ENCODE results near the gene FZD10. TPM values are rescaled to one million over a fixed set of nuclear protein-coding genes. Genes with fewer than 3 reads are reported as not detected.

Gene FZD10, protein sequence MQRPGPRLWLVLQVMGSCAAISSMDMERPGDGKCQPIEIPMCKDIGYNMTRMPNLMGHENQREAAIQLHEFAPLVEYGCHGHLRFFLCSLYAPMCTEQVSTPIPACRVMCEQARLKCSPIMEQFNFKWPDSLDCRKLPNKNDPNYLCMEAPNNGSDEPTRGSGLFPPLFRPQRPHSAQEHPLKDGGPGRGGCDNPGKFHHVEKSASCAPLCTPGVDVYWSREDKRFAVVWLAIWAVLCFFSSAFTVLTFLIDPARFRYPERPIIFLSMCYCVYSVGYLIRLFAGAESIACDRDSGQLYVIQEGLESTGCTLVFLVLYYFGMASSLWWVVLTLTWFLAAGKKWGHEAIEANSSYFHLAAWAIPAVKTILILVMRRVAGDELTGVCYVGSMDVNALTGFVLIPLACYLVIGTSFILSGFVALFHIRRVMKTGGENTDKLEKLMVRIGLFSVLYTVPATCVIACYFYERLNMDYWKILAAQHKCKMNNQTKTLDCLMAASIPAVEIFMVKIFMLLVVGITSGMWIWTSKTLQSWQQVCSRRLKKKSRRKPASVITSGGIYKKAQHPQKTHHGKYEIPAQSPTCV
- total RNA-seq (not detected), polyA plus RNA-seq (not detected), total RNA-seq (not detected)

DNA sequence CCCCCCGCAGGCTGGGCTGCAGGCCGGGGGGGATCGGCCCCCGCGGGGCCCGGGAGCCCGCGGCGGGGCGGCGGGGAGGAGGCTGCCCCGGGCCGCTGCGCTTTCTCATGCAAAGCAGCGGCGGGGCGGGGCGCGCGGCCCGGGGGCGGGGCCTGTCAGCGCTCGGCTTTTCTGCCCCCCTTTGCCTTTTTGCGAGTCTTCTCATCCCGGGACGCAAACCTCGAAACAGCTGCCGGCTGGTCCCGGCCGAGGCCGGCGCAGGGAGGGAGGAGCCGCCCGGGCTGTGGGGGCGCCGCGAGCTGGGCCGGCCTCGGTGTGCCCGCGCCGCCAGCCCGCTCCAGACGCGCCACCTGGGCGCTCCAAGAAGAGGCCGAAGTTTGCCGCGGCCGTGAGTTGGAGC is at the start of gene FZD10:
TSS of gene FZD10 (plus strand) at position 198 of the 400 bp plus-strand sequence. CDS start 479 bp downstream, outside the sequence.
- Histone ChIP-seq H3K4me3 (ENCODE audit: low read length) (no peak within 1 kb of the TSS), H3K27me3 (ENCODE audit: control insufficient read depth in 2 of 2, insufficient read depth in 2 of 2, low read length in 2 of 2) (peaks cover 0 to 10% of the 10 kb centered on the region in 2 donors), H3K27ac (ENCODE audit: low read depth, low read length) (no peak within 1 kb of the TSS), H3K36me3 (ENCODE audit: control insufficient read depth in 2 of 3, insufficient read depth in 3 of 3, low read length in 3 of 3) (no peaks in the 10 kb centered on the region), H3K9me3 (ENCODE audit: control insufficient read depth in 2 of 3, low read length in 3 of 3) (no peaks in the 10 kb centered on the region), H3K4me1 (ENCODE audit: control insufficient read depth in 2 of 2, insufficient read depth in 2 of 2, low read length in 2 of 2) (no peaks in the 10 kb centered on the region)
- ChIA-PET CTCF (no interaction called here), POLR2A (no interaction called here)
- H3K27ac Mint-ChIP-seq = peak within 1 kb of the TSS in 1 of 9 donors; percentile 71
- peaks cover 0 to 3% (median 0%) of the 10 kb centered on the region in 11 donors for H3K9me3 Mint-ChIP-seq
- H3K27me3 Mint-ChIP-seq = peaks cover 38 to 47% (median 43%) of the 10 kb centered on the region in 5 donors
- ATAC-seq (no peak), DNase-seq (peak in 1 of 9 donors; percentile 5)
- intact Hi-C loops (cut with micrococcal nuclease) = no loop called here
- peaks cover 0 to 2% (median 0%) of the 10 kb centered on the region in 5 donors for H3K36me3 Mint-ChIP-seq
- H3K4me1 Mint-ChIP-seq = peaks cover 2 to 13% (median 5%) of the 10 kb centered on the region in 7 donors
- H3K4me3 Mint-ChIP-seq = peak within 1 kb of the TSS; percentile 40 to 87 (median 69)

DNA sequence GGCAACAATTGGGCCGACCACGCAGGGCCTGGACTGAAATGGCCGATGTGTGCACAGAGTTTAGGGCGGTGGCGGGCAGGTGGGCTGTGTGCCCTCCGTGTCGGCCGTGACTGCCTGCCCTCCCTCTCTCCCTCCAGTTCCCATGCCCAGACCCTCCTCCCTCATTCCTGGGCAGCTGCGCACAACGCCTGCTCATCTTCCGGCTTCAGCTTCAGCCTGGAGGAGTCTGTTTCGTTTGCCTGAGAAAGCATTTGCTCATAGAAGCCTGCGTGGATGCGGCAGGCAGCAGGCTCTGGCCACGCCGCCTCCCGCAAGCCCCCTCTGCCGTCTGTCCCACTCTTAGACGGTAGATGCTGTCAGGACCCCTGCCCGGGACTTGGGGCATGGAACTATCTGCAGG is 47.3 kb upstream of the FZD10 start:
- no peak for ATAC-seq
- DNase-seq = no peak
- Mint-ChIP-seq H3K4me1 (no peaks in the 10 kb centered on the region), H3K4me3 (no peak overlapping the region), H3K27me3 (peaks cover 0 to 43% (median 22%) of the 10 kb centered on the region in 5 donors), H3K27ac (no peak overlapping the region), H3K36me3 (peaks cover 0 to 5% (median 4%) of the 10 kb centered on the region in 5 donors), H3K9me3 (peaks cover 0 to 12% (median 2%) of the 10 kb centered on the region in 11 donors)
- H3K4me1 ChIP-seq (ENCODE audit: control insufficient read depth in 2 of 2, insufficient read depth in 2 of 2, low read length in 2 of 2) = no peaks in the 10 kb centered on the region
- ChIA-PET POLR2A (no interaction called here), CTCF (no interaction called here)
- no peaks in the 10 kb centered on the region for H3K36me3 ChIP-seq (ENCODE audit: control insufficient read depth in 2 of 3, insufficient read depth in 3 of 3, low read length in 3 of 3)
- H3K9me3 ChIP-seq (ENCODE audit: control insufficient read depth in 2 of 3, low read length in 3 of 3) = no peaks in the 10 kb centered on the region
- no peaks in the 10 kb centered on the region for H3K27me3 ChIP-seq (ENCODE audit: control insufficient read depth in 2 of 2, insufficient read depth in 2 of 2, low read length in 2 of 2)
- no peak overlapping the region for H3K27ac ChIP-seq (ENCODE audit: low read depth, low read length)
- intact Hi-C loops (cut with micrococcal nuclease) = no loop called here
- H3K4me3 ChIP-seq (ENCODE audit: low read length) = no peak overlapping the region

DNA sequence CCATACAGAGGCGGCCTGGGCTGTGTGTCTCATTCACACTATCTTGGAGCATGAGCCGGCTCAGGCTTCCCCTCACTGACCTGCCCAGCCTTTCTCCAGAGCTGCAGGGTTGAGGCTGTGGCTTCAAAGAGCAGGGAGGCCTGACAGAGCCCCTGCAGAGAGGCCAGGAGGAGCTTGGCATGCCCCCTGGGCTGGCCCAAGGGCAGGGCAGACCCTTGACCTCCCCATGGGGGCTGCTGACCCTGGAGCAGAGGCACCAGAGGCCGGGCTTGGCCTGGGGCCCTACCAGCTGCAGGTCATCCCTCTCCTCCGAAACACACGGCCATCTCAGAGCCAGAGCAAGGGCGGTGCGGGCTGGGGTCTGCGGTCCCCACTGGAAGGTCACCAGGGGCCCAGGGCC is 46.6 kb upstream of the FZD10 start:
- peaks cover 0 to 45% (median 19%) of the 10 kb centered on the region in 5 donors for H3K27me3 Mint-ChIP-seq
- ChIA-PET CTCF (no interaction called here), POLR2A (no interaction called here)
- H3K4me1 Mint-ChIP-seq = no peaks in the 10 kb centered on the region
- Histone ChIP-seq H3K4me3 (ENCODE audit: low read length) (no peak overlapping the region), H3K9me3 (ENCODE audit: control insufficient read depth in 2 of 3, low read length in 3 of 3) (no peaks in the 10 kb centered on the region), H3K27ac (ENCODE audit: low read depth, low read length) (no peak overlapping the region), H3K36me3 (ENCODE audit: control insufficient read depth in 2 of 3, insufficient read depth in 3 of 3, low read length in 3 of 3) (no peaks in the 10 kb centered on the region), H3K4me1 (ENCODE audit: control insufficient read depth in 2 of 2, insufficient read depth in 2 of 2, low read length in 2 of 2) (no peaks in the 10 kb centered on the region), H3K27me3 (ENCODE audit: control insufficient read depth in 2 of 2, insufficient read depth in 2 of 2, low read length in 2 of 2) (no peaks in the 10 kb centered on the region)
- H3K36me3 Mint-ChIP-seq = no peaks in the 10 kb centered on the region
- no peak for ATAC-seq
- peaks cover 0 to 5% (median 0%) of the 10 kb centered on the region in 11 donors for H3K9me3 Mint-ChIP-seq
- no peak overlapping the region for H3K27ac Mint-ChIP-seq
- intact Hi-C loops (cut with micrococcal nuclease) = no loop called here
- no peak for DNase-seq
- H3K4me3 Mint-ChIP-seq = no peak overlapping the region

DNA sequence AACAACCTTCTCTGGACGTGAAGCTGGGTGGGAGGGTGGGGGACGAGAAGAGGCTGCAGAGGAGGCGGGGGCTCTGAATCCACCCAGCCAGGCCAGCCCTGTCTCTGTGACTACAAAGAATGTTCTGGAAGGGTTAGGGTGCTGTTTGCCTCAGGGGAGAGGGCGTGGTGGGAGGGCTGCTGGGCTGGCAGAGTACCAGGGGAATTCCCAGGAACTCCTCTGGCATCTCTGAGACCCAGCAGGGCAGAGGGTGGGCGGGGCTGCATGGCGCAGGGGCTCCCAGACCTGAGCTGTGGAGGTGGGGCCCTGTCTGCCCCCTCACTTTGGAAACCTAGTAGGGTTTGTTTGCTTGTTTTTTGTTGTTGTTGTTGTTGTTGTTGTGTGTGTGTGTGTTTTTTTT is 45.5 kb upstream of the FZD10 start:
- no peak for DNase-seq
- no peak overlapping the region for H3K27ac ChIP-seq (ENCODE audit: low read depth, low read length)
- intact Hi-C loops (cut with micrococcal nuclease) = no loop called here
- no peak overlapping the region for H3K4me3 ChIP-seq (ENCODE audit: low read length)
- H3K36me3 Mint-ChIP-seq = no peaks in the 10 kb centered on the region
- H3K4me1 Mint-ChIP-seq = no peaks in the 10 kb centered on the region
- H3K27me3 ChIP-seq (ENCODE audit: control insufficient read depth in 2 of 2, insufficient read depth in 2 of 2, low read length in 2 of 2) = no peaks in the 10 kb centered on the region
- no peaks in the 10 kb centered on the region for H3K9me3 Mint-ChIP-seq
- H3K9me3 ChIP-seq (ENCODE audit: control insufficient read depth in 2 of 3, low read length in 3 of 3) = no peaks in the 10 kb centered on the region
- H3K36me3 ChIP-seq (ENCODE audit: control insufficient read depth in 2 of 3, insufficient read depth in 3 of 3, low read length in 3 of 3) = no peaks in the 10 kb centered on the region
- H3K4me3 Mint-ChIP-seq = no peak overlapping the region
- CTCF ChIA-PET = no interaction called here
- H3K27me3 Mint-ChIP-seq = peaks cover 3 to 55% (median 20%) of the 10 kb centered on the region in 5 donors
- POLR2A ChIA-PET = no interaction called here
- no peak overlapping the region for H3K27ac Mint-ChIP-seq
- ATAC-seq = no peak
- H3K4me1 ChIP-seq (ENCODE audit: control insufficient read depth in 2 of 2, insufficient read depth in 2 of 2, low read length in 2 of 2) = no peaks in the 10 kb centered on the region

DNA sequence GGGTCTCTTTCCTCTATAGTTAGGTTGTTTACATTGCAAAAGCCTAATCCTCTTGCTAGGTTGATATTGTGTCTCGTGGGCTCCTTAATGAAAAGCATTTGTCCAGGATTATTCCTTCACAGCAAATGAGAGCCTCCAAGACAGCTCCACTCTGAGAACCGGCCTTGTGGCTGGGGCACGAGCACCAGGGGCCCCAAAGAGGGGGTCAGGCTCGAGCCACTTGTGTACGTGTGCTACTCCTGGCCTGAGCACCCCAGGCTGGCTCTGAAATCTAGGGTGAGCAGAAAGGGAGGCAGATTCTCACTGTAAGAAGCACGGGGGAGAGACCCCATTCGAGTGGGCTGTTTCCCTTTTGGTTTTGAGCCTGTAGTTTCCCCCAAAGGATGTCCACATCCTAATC is 45.0 kb upstream of the FZD10 start:
- Mint-ChIP-seq H3K27ac (no peak overlapping the region), H3K4me3 (no peak overlapping the region), H3K27me3 (peaks cover 3 to 51% (median 16%) of the 10 kb centered on the region in 5 donors), H3K36me3 (no peaks in the 10 kb centered on the region), H3K9me3 (no peaks in the 10 kb centered on the region), H3K4me1 (no peaks in the 10 kb centered on the region)
- CTCF ChIA-PET = no interaction called here
- DNase-seq = no peak
- Histone ChIP-seq H3K4me1 (ENCODE audit: control insufficient read depth in 2 of 2, insufficient read depth in 2 of 2, low read length in 2 of 2) (no peaks in the 10 kb centered on the region), H3K27ac (ENCODE audit: low read depth, low read length) (no peak overlapping the region), H3K9me3 (ENCODE audit: control insufficient read depth in 2 of 3, low read length in 3 of 3) (no peaks in the 10 kb centered on the region), H3K27me3 (ENCODE audit: control insufficient read depth in 2 of 2, insufficient read depth in 2 of 2, low read length in 2 of 2) (no peaks in the 10 kb centered on the region), H3K4me3 (ENCODE audit: low read length) (no peak overlapping the region), H3K36me3 (ENCODE audit: control insufficient read depth in 2 of 3, insufficient read depth in 3 of 3, low read length in 3 of 3) (no peaks in the 10 kb centered on the region)
- intact Hi-C loops (cut with micrococcal nuclease) = no loop called here
- POLR2A ChIA-PET = no interaction called here
- ATAC-seq = no peak

DNA sequence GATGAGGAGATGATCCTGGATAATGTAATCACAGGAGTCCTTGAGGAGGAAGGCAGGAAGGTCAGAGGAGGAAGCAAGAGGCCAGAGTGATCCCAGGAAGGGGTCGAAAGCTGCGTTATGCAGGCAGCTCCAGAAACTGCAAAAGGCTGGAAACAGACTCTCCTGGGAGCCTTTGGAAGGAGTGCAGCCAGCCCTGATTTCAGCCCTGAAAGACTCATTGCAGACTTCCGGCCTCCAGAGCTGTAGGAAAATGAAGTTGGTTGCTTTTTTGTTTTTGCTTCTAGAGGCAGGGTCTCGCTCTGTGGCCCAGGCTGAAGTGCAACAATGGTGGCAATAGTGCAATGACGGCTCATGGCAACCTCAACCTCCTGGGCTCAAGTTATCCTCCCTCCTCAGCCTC is 44.6 kb upstream of the FZD10 start:
- ATAC-seq (no peak), DNase-seq (no peak)
- no peaks in the 10 kb centered on the region for H3K36me3 Mint-ChIP-seq
- H3K4me3 Mint-ChIP-seq = no peak overlapping the region
- Histone ChIP-seq H3K4me3 (ENCODE audit: low read length) (no peak overlapping the region), H3K27ac (ENCODE audit: low read depth, low read length) (no peak overlapping the region), H3K9me3 (ENCODE audit: control insufficient read depth in 2 of 3, low read length in 3 of 3) (no peaks in the 10 kb centered on the region), H3K27me3 (ENCODE audit: control insufficient read depth in 2 of 2, insufficient read depth in 2 of 2, low read length in 2 of 2) (no peaks in the 10 kb centered on the region), H3K36me3 (ENCODE audit: control insufficient read depth in 2 of 3, insufficient read depth in 3 of 3, low read length in 3 of 3) (no peaks in the 10 kb centered on the region), H3K4me1 (ENCODE audit: control insufficient read depth in 2 of 2, insufficient read depth in 2 of 2, low read length in 2 of 2) (no peaks in the 10 kb centered on the region)
- ChIA-PET CTCF (no interaction called here), POLR2A (no interaction called here)
- no peaks in the 10 kb centered on the region for H3K4me1 Mint-ChIP-seq
- H3K27me3 Mint-ChIP-seq = peaks cover 3 to 49% (median 13%) of the 10 kb centered on the region in 5 donors
- no peaks in the 10 kb centered on the region for H3K9me3 Mint-ChIP-seq
- intact Hi-C loops (cut with micrococcal nuclease) = no loop called here
- H3K27ac Mint-ChIP-seq = no peak overlapping the region

DNA sequence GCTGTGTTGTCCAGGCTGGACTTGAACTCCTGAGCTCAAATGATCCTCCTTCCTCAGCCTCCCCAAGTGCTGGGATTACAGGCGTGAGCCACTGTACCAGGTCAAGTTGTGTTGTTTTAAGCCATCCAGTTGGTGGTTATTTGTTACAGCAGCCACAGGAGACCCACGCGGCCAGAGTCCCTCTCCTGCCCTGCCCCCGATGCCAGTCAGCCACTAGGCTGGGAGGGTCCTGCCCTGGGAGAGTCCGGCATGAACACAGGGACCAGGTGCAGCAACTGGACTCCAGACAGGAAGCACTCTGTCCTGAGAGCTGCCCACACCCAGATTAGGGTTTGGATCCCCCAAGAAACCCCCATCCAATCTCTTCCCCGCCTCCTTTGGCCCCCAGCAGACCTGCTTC is 44.1 kb upstream of the FZD10 start:
- no peak overlapping the region for H3K4me3 ChIP-seq (ENCODE audit: low read length)
- ChIA-PET CTCF (no interaction called here), POLR2A (no interaction called here)
- no peak overlapping the region for H3K27ac Mint-ChIP-seq
- no peaks in the 10 kb centered on the region for H3K27me3 ChIP-seq (ENCODE audit: control insufficient read depth in 2 of 2, insufficient read depth in 2 of 2, low read length in 2 of 2)
- H3K4me1 ChIP-seq (ENCODE audit: control insufficient read depth in 2 of 2, insufficient read depth in 2 of 2, low read length in 2 of 2) = no peaks in the 10 kb centered on the region
- H3K9me3 Mint-ChIP-seq = no peaks in the 10 kb centered on the region
- no peak for ATAC-seq
- peaks cover 3 to 45% (median 13%) of the 10 kb centered on the region in 5 donors for H3K27me3 Mint-ChIP-seq
- H3K36me3 ChIP-seq (ENCODE audit: control insufficient read depth in 2 of 3, insufficient read depth in 3 of 3, low read length in 3 of 3) = no peaks in the 10 kb centered on the region
- intact Hi-C loops (cut with micrococcal nuclease) = no loop called here
- no peaks in the 10 kb centered on the region for H3K4me1 Mint-ChIP-seq
- H3K36me3 Mint-ChIP-seq = no peaks in the 10 kb centered on the region
- DNase-seq = no peak
- no peak overlapping the region for H3K27ac ChIP-seq (ENCODE audit: low read depth, low read length)
- H3K4me3 Mint-ChIP-seq = no peak overlapping the region
- no peaks in the 10 kb centered on the region for H3K9me3 ChIP-seq (ENCODE audit: control insufficient read depth in 2 of 3, low read length in 3 of 3)

Data from naive thymus-derived CD4-positive, alpha-beta T cell (primary cell).